Hepatocyte (in vitro differentiated cells): Measurements from ENCODE around the gene ADCY2.

Experiments
- EZH2 ChIP-seq: fragments of 200-600 bp; sonication (generic); IDR thresholded peaks from 2 replicates; pipeline ENCODE4 v1.6.1; 2016; ENCODE audit warnings: antibody characterized with exemption, mild to moderate bottlenecking, borderline replicate concordance
- EZH2phosphoT487 ChIP-seq: fragments of 200-600 bp; sonication (generic); IDR thresholded peaks from one replicate; pipeline ENCODE4 v1.6.1; 2018; ENCODE audit warnings: antibody characterized with exemption, mild to moderate bottlenecking, low read depth, moderate library complexity; ENCODE audit not compliant: unreplicated experiment, severe bottlenecking
- TF ChIP-seq, protein P1 (sequence below): fragments of 200-600 bp; sonication (generic); IDR thresholded peaks from 2 replicates; pipeline ENCODE4 v1.5.1; 2016; ENCODE audit warnings: antibody characterized with exemption, mild to moderate bottlenecking; ENCODE audit not compliant: poor library complexity

DNA sequence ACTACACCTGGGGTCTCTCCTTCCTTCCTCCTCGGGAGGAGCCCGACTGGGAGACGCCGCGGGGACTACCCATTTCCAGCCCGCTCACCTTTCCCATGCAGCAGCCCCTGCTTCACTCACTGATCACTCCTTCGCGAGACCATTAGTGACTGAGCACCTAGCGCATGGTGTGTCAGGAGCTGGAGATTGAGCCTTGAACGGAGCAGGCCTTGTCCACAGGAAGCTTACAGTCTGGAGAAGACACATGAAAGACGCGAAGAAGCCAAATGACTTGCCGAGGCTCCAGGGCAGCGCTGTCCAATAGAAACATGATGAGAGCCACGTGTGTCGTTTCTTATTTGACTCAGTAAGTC, 455.3 kb downstream of the ADCY2 start:
- TF ChIP-seq EZH2 (no peak), EZH2phosphoT487 (no peak)
- TF ChIP-seq, protein P1, sequence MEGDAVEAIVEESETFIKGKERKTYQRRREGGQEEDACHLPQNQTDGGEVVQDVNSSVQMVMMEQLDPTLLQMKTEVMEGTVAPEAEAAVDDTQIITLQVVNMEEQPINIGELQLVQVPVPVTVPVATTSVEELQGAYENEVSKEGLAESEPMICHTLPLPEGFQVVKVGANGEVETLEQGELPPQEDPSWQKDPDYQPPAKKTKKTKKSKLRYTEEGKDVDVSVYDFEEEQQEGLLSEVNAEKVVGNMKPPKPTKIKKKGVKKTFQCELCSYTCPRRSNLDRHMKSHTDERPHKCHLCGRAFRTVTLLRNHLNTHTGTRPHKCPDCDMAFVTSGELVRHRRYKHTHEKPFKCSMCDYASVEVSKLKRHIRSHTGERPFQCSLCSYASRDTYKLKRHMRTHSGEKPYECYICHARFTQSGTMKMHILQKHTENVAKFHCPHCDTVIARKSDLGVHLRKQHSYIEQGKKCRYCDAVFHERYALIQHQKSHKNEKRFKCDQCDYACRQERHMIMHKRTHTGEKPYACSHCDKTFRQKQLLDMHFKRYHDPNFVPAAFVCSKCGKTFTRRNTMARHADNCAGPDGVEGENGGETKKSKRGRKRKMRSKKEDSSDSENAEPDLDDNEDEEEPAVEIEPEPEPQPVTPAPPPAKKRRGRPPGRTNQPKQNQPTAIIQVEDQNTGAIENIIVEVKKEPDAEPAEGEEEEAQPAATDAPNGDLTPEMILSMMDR = no peak
